PC-3 (cell line): ENCODE results near the gene TMTC2. TPM values are rescaled to one million over a fixed set of nuclear protein-coding genes. Genes with fewer than 3 reads are reported as not detected.

Experiments used
- ATAC-seq: fragments of 200-7000 bp; cut with Tn5 transposase; 2 replicates; pipeline ENCODE4 v1.9.1; 2020; ENCODE audit warnings: mild to moderate bottlenecking, moderate library complexity
- BruUV-seq: library from RNA; stranded (reverse); fragments of 400-500 nt; replicated peaks from 2 replicates; lab custom pipeline; 2021; lab: Mats Ljungman, UMichigan
- CTCF ChIA-PET: fragments of 300-600 bp; sonication (Branson Sonifier 250); formaldehyde crosslinking; loops from one replicate; lab custom pipeline; 2022; ENCODE audit warnings: antibody characterized with exemption; lab: Charles Lee
- POLR2A ChIA-PET: fragments of 300-600 bp; sonication (Branson Sonifier 250); formaldehyde crosslinking; loops from one replicate; lab custom pipeline; 2022; ENCODE audit warnings: antibody characterized with exemption; ENCODE audit not compliant: unreplicated experiment; lab: Charles Lee
- DNase-seq: peaks from one replicate; pipeline ENCODE4 v3.0.0-alpha.2; 2015
- H2AFZ ChIP-seq: fragments of 300-600 bp; sonication (generic); 2 replicates; pipeline ENCODE4 v1.6.0; 2016; ENCODE audit warnings: antibody characterized with exemption, low read length
- H3F3A ChIP-seq: fragments of 300-600 bp; sonication (generic); one replicate; pipeline ENCODE4 v1.6.0; 2017; ENCODE audit warnings: antibody characterized with exemption, low read length, control low read depth, mild to moderate bottlenecking; ENCODE audit not compliant: unreplicated experiment
- H3K27ac ChIP-seq: fragments of 300-600 bp; sonication (generic); 2 replicates; pipeline ENCODE4 v1.5.1; 2016; ENCODE audit warnings: mild to moderate bottlenecking, low read length
- H3K27me3 ChIP-seq: fragments of 300-600 bp; sonication (generic); 2 replicates; pipeline ENCODE4 v1.6.1; 2016; ENCODE audit warnings: low read length, mixed read lengths
- H3K36me3 ChIP-seq: fragments of 300-600 bp; sonication (generic); 2 replicates; pipeline ENCODE4 v1.6.1; 2016; ENCODE audit warnings: low read depth, mixed run types, low read length, mixed read lengths
- H3K4me1 ChIP-seq: fragments of 300-600 bp; sonication (generic); 2 replicates; pipeline ENCODE4 v1.5.1; 2016; ENCODE audit warnings: low read length; ENCODE audit not compliant: insufficient read depth
- H3K4me2 ChIP-seq: fragments of 300-600 bp; sonication (generic); 2 replicates; pipeline ENCODE4 v1.6.0; 2016; ENCODE audit warnings: low read length
- H3K4me3 ChIP-seq: fragments of 300-600 bp; sonication (generic); 2 replicates; pipeline ENCODE4 v1.5.1; 2016; ENCODE audit warnings: mild to moderate bottlenecking, low read length, mixed read lengths
- H3K79me2 ChIP-seq: fragments of 300-600 bp; sonication (generic); 2 replicates; pipeline ENCODE4 v1.6.1; 2017; ENCODE audit warnings: low read length, mixed read lengths
- H3K9ac ChIP-seq: fragments of 300-600 bp; sonication (generic); 2 replicates; pipeline ENCODE4 v1.6.0; 2016; ENCODE audit warnings: mild to moderate bottlenecking, low read length
- H3K9me2 ChIP-seq: fragments of 300-600 bp; sonication (generic); replicated peaks from 2 replicates; pipeline ENCODE4 v1.6.1; 2016; ENCODE audit warnings: mixed run types, low read length, mixed read lengths
- H3K9me3 ChIP-seq: fragments of 300-600 bp; sonication (generic); 2 replicates; pipeline ENCODE4 v1.6.1; 2016; ENCODE audit warnings: low read length, mixed read lengths
- H4K20me1 ChIP-seq: fragments of 300-600 bp; sonication (generic); 2 replicates; pipeline ENCODE4 v1.6.1; 2016; ENCODE audit warnings: low read length, mixed read lengths
- CTCF ChIP-seq: fragments of 300-600 bp; sonication (generic); conservative IDR thresholded peaks from 2 replicates; pipeline ENCODE4 v1.5.1; 2017; ENCODE audit warnings: antibody characterized with exemption, low read depth, mild to moderate bottlenecking, low read length
- EZH2 ChIP-seq: fragments of 300-600 bp; sonication (generic); IDR thresholded peaks from one replicate; pipeline ENCODE4 v1.6.1; 2017; ENCODE audit warnings: antibody characterized with exemption, mild to moderate bottlenecking, low read length; ENCODE audit not compliant: unreplicated experiment
- EZH2phosphoT487 ChIP-seq: fragments of 300-600 bp; sonication (generic); IDR thresholded peaks from 2 replicates; pipeline ENCODE4 v1.6.1; 2018; ENCODE audit warnings: mild to moderate bottlenecking, antibody characterized with exemption, low read length, borderline replicate concordance
- intact Hi-C: fragments of 100-400 bp; cut with micrococcal nuclease; formaldehyde crosslinking; loops from 2 replicates; pipeline ENCODE4 v1.9.0; 2023
- total RNA-seq: library from RNA; depleted of rRNA; stranded (reverse); fragments of >200 nt; gene quantifications from 2 replicates; pipeline ENCODE4 v1.2.3, GENCODE V29; 2014

Gene TMTC2
- total RNA-seq, 1 experiment from 2014 or later, result 10.7 TPM

GRCh38 chr12:82968631-82969367 lies 282.1 kb downstream of the TMTC2 start:
- DNase-seq, result no peak
- no peaks in the 10 kb centered on the region for H3K36me3 ChIP-seq
- H4K20me1 ChIP-seq, result no peaks in the 10 kb centered on the region
- TF ChIP-seq CTCF (no peak), EZH2phosphoT487 (no peak), EZH2 (no peak)
- no peaks in the 10 kb centered on the region for H3F3A ChIP-seq
- intact Hi-C loops, result no loop called here
- CTCF ChIA-PET, result no interaction called here
- no peak overlapping the region for H3K4me2 ChIP-seq
- no TSS peak for BruUV-seq
- no peaks in the 10 kb centered on the region for H3K27me3 ChIP-seq
- POLR2A ChIA-PET, result no interaction called here
- no peak overlapping the region for H3K9ac ChIP-seq
- no peaks in the 10 kb centered on the region for H3K4me1 ChIP-seq
- no peak overlapping the region for H2AFZ ChIP-seq
- ATAC-seq, result no peak
- H3K9me2 ChIP-seq, result no peaks in the 10 kb centered on the region
- no peak overlapping the region for H3K27ac ChIP-seq
- H3K9me3 ChIP-seq, result no peaks in the 10 kb centered on the region
- no peaks in the 10 kb centered on the region for H3K79me2 ChIP-seq
- no peak overlapping the region for H3K4me3 ChIP-seq

- CTCF ChIA-PET, result no interaction called here
- TF ChIP-seq EZH2, result no peak
- TF ChIP-seq CTCF, result no peak
- TF ChIP-seq EZH2phosphoT487, result no peak
- Histone ChIP-seq H3K27ac (no peak overlapping the region), H3K4me1 (no peaks in the 10 kb centered on the region), H3K27me3 (no peaks in the 10 kb centered on the region), H3K9me2 (no peaks in the 10 kb centered on the region), H3F3A (no peaks in the 10 kb centered on the region), H2AFZ (no peak overlapping the region), H3K4me2 (no peak overlapping the region), H3K79me2 (no peaks in the 10 kb centered on the region), H3K4me3 (no peak overlapping the region), H3K9me3 (no peaks in the 10 kb centered on the region), H3K9ac (no peak overlapping the region), H4K20me1 (no peaks in the 10 kb centered on the region), H3K36me3 (no peaks in the 10 kb centered on the region)
- no TSS peak for BruUV-seq
- DNase-seq (no peak), ATAC-seq (no peak)
- POLR2A ChIA-PET, result no interaction called here
- intact Hi-C loops, result no loop called here
Measured at GRCh38 chr12:82970614-82971013, 283.9 kb downstream of the TMTC2 start.

- no peaks in the 10 kb centered on the region for H3K9me3 ChIP-seq
- no peaks in the 10 kb centered on the region for H3K79me2 ChIP-seq
- TF ChIP-seq CTCF (no peak), EZH2phosphoT487 (no peak), EZH2 (no peak)
- intact Hi-C loops, result no loop called here
- no peak overlapping the region for H2AFZ ChIP-seq
- DNase-seq (no peak), ATAC-seq (no peak)
- H3K27me3 ChIP-seq, result no peaks in the 10 kb centered on the region
- no peak overlapping the region for H3K4me2 ChIP-seq
- no peaks in the 10 kb centered on the region for H3F3A ChIP-seq
- BruUV-seq, result no TSS peak
- POLR2A ChIA-PET, result no interaction called here
- CTCF ChIA-PET, result no interaction called here
- H4K20me1 ChIP-seq, result no peaks in the 10 kb centered on the region
- no peak overlapping the region for H3K4me3 ChIP-seq
- H3K36me3 ChIP-seq, result no peaks in the 10 kb centered on the region
- H3K9ac ChIP-seq, result no peak overlapping the region
- H3K4me1 ChIP-seq, result no peaks in the 10 kb centered on the region
- no peak overlapping the region for H3K27ac ChIP-seq
- no peaks in the 10 kb centered on the region for H3K9me2 ChIP-seq
Measured at GRCh38 chr12:82971584-82971983, 284.9 kb downstream of the TMTC2 start.
